22Rv1 (cell line): Measurements from ENCODE around the gene KRTAP5-10.

Experiments used
- H3K27ac ChIP-seq: fragments of 450-650 bp; 2 replicates; pipeline ENCODE4 v1.5.1; 2017
- ZFX ChIP-seq: fragments of 450-650 bp; IDR thresholded peaks from 2 replicates; pipeline ENCODE4 v1.6.1; 2017; ENCODE audit warnings: antibody characterized with exemption, borderline replicate concordance
- TF ChIP-seq, protein P1 (sequence below): fragments of 450-650 bp; IDR thresholded peaks from 2 replicates; pipeline ENCODE4 v1.5.1; 2017; ENCODE audit warnings: mild to moderate bottlenecking

The KRTAP5-10 gene

DNA sequence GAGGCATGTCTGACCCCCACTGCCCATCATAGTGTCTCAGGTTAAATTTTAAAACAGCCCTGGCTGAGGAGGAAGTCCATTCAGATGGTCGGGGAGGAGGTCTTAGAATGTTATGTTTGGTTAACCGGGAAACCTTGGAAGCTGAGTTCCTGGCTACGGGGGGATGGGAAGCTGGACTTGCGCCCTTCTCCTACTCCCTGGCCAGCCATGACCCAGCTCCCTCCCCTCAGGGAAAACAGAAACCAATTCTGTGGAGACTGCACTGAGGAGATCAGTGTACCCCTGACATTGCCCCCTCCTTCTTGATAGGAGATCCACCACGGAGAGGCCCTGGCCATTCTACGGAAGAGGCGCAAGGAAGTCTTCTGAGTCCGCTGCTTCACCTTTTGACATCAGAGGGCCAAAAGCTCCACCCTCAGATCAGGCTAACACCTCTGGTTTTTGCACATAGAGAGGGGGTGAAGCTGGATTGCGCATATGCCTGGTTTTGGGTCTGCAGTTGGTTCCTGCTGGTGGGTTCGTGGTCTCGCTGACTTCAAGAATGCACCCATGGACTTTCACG lies 19.9 kb upstream of the KRTAP5-10 start:
- TF ChIP-seq, protein P1, sequence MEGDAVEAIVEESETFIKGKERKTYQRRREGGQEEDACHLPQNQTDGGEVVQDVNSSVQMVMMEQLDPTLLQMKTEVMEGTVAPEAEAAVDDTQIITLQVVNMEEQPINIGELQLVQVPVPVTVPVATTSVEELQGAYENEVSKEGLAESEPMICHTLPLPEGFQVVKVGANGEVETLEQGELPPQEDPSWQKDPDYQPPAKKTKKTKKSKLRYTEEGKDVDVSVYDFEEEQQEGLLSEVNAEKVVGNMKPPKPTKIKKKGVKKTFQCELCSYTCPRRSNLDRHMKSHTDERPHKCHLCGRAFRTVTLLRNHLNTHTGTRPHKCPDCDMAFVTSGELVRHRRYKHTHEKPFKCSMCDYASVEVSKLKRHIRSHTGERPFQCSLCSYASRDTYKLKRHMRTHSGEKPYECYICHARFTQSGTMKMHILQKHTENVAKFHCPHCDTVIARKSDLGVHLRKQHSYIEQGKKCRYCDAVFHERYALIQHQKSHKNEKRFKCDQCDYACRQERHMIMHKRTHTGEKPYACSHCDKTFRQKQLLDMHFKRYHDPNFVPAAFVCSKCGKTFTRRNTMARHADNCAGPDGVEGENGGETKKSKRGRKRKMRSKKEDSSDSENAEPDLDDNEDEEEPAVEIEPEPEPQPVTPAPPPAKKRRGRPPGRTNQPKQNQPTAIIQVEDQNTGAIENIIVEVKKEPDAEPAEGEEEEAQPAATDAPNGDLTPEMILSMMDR: no peak
- TF ChIP-seq ZFX: no peak
- H3K27ac ChIP-seq: no peak overlapping the region

GRCh38 chr11:71548120-71548519 lies 17.2 kb upstream of the KRTAP5-10 start, which contains the start of gene KRTAP5-9:
Gene KRTAP5-9, plus strand, starts transcription at chr11:71548420. Its CDS starts 238 bp downstream, at chr11:71548658.
- no peak within 1 kb of the TSS for H3K27ac ChIP-seq
- TF ChIP-seq, protein P1: no peak
- no peak for TF ChIP-seq ZFX

GRCh38 chr11:71548716-71549151 lies 16.6 kb upstream of the KRTAP5-10 start:
- TF ChIP-seq, protein P1: no peak
- no peak for TF ChIP-seq ZFX
- no peak overlapping the region for H3K27ac ChIP-seq

DNA sequence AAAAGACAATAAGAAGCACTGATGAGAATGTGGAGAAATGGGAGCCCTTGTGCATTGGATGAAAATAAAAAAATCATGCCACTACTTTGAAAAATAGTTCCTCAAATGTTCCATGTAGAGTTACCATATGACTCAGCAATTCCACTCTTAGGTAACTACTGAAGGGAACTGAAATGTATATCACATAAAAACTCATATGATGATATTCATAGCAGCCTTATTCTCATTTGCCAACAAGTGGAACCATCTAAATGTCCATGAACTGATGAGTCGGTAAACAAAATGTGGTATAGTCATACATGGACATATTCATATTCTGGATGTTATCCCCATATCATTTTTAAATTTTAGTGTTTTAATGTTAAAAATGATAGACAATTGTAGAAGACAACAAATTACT lies 13.7 kb upstream of the KRTAP5-10 start:
- TF ChIP-seq, protein P1: no peak
- no peak for TF ChIP-seq ZFX
- H3K27ac ChIP-seq: no peak overlapping the region

DNA sequence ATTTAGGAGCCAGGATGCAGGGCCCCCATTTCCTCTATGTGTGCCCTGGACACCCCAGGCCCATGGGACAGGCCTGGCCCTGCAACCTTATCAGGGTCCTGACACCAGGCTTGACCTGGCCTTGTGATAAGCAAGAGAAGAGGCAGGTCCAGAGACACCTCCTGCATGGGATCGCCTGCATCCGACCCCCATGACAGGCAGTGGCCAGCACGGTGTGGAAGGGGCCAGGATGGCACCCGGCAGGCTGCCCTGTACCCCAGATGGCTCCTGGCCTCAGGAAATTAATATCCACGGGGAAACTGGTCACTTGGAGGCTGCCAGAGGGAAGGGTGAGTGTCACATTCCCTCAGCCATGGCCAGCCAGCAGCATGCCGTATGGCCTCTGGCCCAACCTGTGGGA lies 10.4 kb upstream of the KRTAP5-10 start:
- no peak overlapping the region for H3K27ac ChIP-seq
- TF ChIP-seq, protein P1: no peak
- TF ChIP-seq ZFX: no peak

- TF ChIP-seq ZFX: no peak
- TF ChIP-seq, protein P1: no peak
Observed at GRCh38 chr11:71555508-71555907, 9.9 kb upstream of the KRTAP5-10 start.

DNA sequence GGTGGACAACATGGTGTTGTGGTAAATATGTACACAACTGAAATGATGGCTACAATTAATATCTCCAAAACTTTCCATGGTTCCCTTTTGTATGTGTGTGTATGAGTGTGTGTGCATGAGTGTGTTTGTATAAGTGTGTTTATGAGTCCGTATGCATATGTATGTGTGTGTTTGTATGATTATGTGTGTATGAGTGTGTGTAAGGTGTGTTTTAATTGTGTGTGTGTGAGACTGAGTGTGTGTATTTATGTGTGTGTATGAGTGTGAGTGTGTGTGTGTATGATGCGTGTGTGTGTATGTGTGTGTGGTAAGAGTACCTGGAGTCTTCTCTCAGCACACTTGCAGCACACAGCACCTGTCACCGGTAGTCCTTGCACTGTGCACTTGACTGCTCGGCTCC lies 9.3 kb upstream of the KRTAP5-10 start:
- H3K27ac ChIP-seq: no peak overlapping the region
- no peak for TF ChIP-seq ZFX
- TF ChIP-seq, protein P1: no peak

More at GRCh38 chr11:71555508-71555907, 9.9 kb upstream of the KRTAP5-10 start:
- no peak overlapping the region for H3K27ac ChIP-seq
